WTC11 (cell line): Measurements from ENCODE around the gene EIF4H.

ENCODE experiments used
- CTCF ChIP-seq: fragments of 200-600 bp; IDR thresholded peaks from 2 replicates; pipeline ENCODE4 v1.8.0; 2022; ENCODE audit warnings: antibody characterized with exemption
- NR2C2 ChIP-seq: sonication (generic); formaldehyde crosslinking; IDR thresholded peaks from 2 replicates; pipeline ENCODE4 v1.8.0; 2022; ENCODE audit warnings: mild to moderate bottlenecking, missing genetic modification reagents
- TF ChIP-seq, protein P1 (sequence below): sonication (generic); formaldehyde crosslinking; conservative IDR thresholded peaks from 2 replicates; pipeline ENCODE4 v1.8.1; 2022; ENCODE audit warnings: mild to moderate bottlenecking, missing genetic modification reagents

- TF ChIP-seq NR2C2 (CRISPR knock-in tag) (no peak), CTCF (no peak)
- TF ChIP-seq, protein P1, sequence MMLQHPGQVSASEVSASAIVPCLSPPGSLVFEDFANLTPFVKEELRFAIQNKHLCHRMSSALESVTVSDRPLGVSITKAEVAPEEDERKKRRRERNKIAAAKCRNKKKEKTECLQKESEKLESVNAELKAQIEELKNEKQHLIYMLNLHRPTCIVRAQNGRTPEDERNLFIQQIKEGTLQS: no peak
Observed at GRCh38 chr7:74180866-74181265, 6.7 kb downstream of the EIF4H start.
